Spleen (tissue), 11 donors: ENCODE data around the gene FAM89A. TPM values are rescaled to one million over a fixed set of nuclear protein-coding genes. Genes with fewer than 3 reads are reported as not detected.
"Not testable (repeated sequence)": the region's sequence is repeated elsewhere in the genome, so short reads cannot be mapped to it uniquely, and the experiment has no call there.

Experiments used
- DNase-seq: peaks from one replicate; pipeline ENCODE4 v3.0.0-alpha.2; 2020
- H3K27ac ChIP-seq, 8 donors: fragments of 200-600 bp; sonication (generic) in 7 of 8; 1 replicate in 4 of 8; 2 replicates in 4 of 8; pipeline versions ENCODE4 v1.5.0 to v1.8.0; 2016 to 2021; ENCODE audit warnings: inconsistent platforms in 4 of 8, mild to moderate bottlenecking in 4 of 8, moderate library complexity in 1 of 8
- H3K27me3 ChIP-seq, 7 donors: fragments of 200-600 bp; sonication (generic) in 6 of 7; replicated peaks in 1 of 7; 1 replicate in 4 of 7; 2 replicates in 3 of 7; pipeline versions ENCODE4 v1.5.0 to v1.8.0; 2016 to 2021; ENCODE audit warnings: inconsistent platforms in 3 of 7, mild to moderate bottlenecking in 1 of 7
- H3K36me3 ChIP-seq, 6 donors: fragments of 200-600 bp; sonication (generic) in 5 of 6; 1 replicate in 4 of 6; 2 replicates in 2 of 6; pipeline versions ENCODE4 v1.5.0 to v1.8.0; 2016 to 2021; ENCODE audit warnings: inconsistent platforms in 2 of 6
- H3K4me1 ChIP-seq, 6 donors: fragments of 200-600 bp; sonication (generic) in 5 of 6; 1 replicate in 3 of 6; 2 replicates in 3 of 6; pipeline versions ENCODE4 v1.5.0 to v1.8.0; 2016 to 2021; ENCODE audit warnings: inconsistent platforms in 3 of 6
- H3K4me3 ChIP-seq, 8 donors: fragments of 200-600 bp; sonication (generic) in 7 of 8; 1 replicate in 4 of 8; 2 replicates in 4 of 8; pipeline versions ENCODE4 v1.5.0 to v1.8.0; 2016 to 2021; ENCODE audit warnings: inconsistent platforms in 4 of 8, mild to moderate bottlenecking in 4 of 8, moderate library complexity in 2 of 8
- H3K9me3 ChIP-seq, 8 donors: fragments of 200-600 bp; sonication (generic) in 7 of 8; 1 replicate in 4 of 8; 2 replicates in 4 of 8; pipeline versions ENCODE4 v1.5.0 to v1.8.0; 2016 to 2021; ENCODE audit warnings: inconsistent platforms in 4 of 8
- POLR2A ChIP-seq, 3 donors: fragments of 450-650 bp; IDR thresholded peaks; one replicate each; pipeline ENCODE4 v1.5.1; 2017; ENCODE audit warnings: antibody characterized with exemption in 3 of 3, mild to moderate bottlenecking in 1 of 3
- POLR2AphosphoS5 ChIP-seq, 3 donors: sonication (generic); formaldehyde crosslinking; IDR thresholded peaks; one replicate each; pipeline ENCODE4 v1.5.1; 2017; ENCODE audit warnings: antibody characterized with exemption in 3 of 3
- WGBS, 5 donors: extraction: QIAGEN DNeasy Blood & Tissue Kit in 3 of 5; methylation state at CpG; one replicate each; pipeline versions ENCODE4 v1.1.5 to v1.1.7; 2013 to 2018; 5-methylcytosine and 5-hydroxymethylcytosine counted together
- intact Hi-C: fragments of 100-400 bp; cut with DNase I; formaldehyde crosslinking; loops from one replicate; pipeline ENCODE4 v1.15.0; 2023; ENCODE audit warnings: low total_unique reads
- polyA plus RNA-seq, 3 donors: library from polyadenylated mRNA; stranded (reverse); fragments of 200-250 nt; gene quantifications; one replicate each; pipeline ENCODE4 v1.2.1, GENCODE V29; 2013
- total RNA-seq, 7 donors: library from RNA; depleted of rRNA in 3 of 7; stranded (reverse); fragments of >200 nt in 3 of 7; fragmentation: NEBNext Ultra II Directional in 4 of 7; extraction: Animal tissue kit (Norgen Biotek cat#: 25700) in 4 of 7; gene quantifications; one replicate each; pipeline versions ENCODE4 v1.1.0 to v1.2.1, GENCODE V29; 2016 to 2021
- TF ChIP-seq, protein P1 (sequence below), 11 experiments: fragments of 200-600 bp in 7 of 11; fragments of 450-650 bp in 4 of 11; sonication (generic) in 4 of 11; IDR thresholded peaks in 8 of 11; conservative IDR thresholded peaks in 3 of 11; 1 replicate in 7 of 11; 2 replicates in 4 of 11; pipeline versions ENCODE4 v1.4.0 to v1.8.0; 2016 to 2021; ENCODE audit warnings: antibody characterized with exemption in 11 of 11, inconsistent platforms in 4 of 11, mild to moderate bottlenecking in 1 of 11
- donor health status: healthy with polysubstance abuse.
- donor health status: DM: no; HTN: no; CAD: no; lungs with moderate emphysema.
- donor health status: DM: no; HTN: no; CAD: no.
- donor health status: Bipolar disorder and iron deficiency.
- donor health status: healthy.
- donor health status: DM: no; HTN: no; CAD: no.
- donor health status: DM: yes; HTN: yes; CAD: no.

Gene FAM89A
- total and polyA plus RNA-seq, 10 donors = 9.8 to 54.8 (median 34.8) TPM

GRCh38 chr1:231035799-231036198, 4.3 kb downstream of the FAM89A start:
- Histone ChIP-seq H3K27me3 (peaks cover 0 to 19% (median 0%) of the 10 kb centered on the region in 7 donors), H3K9me3 (no peaks in the 10 kb centered on the region), H3K27ac (peak overlapping the region in 2 of 8 donors; percentile 36 to 50), H3K4me3 (no peak overlapping the region), H3K4me1 (peaks cover 19 to 83% (median 45%) of the 10 kb centered on the region in 6 donors), H3K36me3 (no peaks in the 10 kb centered on the region)
- DNase-seq = no peak
- WGBS, 5 donors = 90 to 100% (median 97%) methylated on average over 1 of the region's 1 CpG
- TF ChIP-seq POLR2AphosphoS5 (IDR thresholded peaks at IDR 0.05) (no peak), POLR2A (IDR thresholded peaks at IDR 0.05) (no peak)
- TF ChIP-seq, protein P1, sequence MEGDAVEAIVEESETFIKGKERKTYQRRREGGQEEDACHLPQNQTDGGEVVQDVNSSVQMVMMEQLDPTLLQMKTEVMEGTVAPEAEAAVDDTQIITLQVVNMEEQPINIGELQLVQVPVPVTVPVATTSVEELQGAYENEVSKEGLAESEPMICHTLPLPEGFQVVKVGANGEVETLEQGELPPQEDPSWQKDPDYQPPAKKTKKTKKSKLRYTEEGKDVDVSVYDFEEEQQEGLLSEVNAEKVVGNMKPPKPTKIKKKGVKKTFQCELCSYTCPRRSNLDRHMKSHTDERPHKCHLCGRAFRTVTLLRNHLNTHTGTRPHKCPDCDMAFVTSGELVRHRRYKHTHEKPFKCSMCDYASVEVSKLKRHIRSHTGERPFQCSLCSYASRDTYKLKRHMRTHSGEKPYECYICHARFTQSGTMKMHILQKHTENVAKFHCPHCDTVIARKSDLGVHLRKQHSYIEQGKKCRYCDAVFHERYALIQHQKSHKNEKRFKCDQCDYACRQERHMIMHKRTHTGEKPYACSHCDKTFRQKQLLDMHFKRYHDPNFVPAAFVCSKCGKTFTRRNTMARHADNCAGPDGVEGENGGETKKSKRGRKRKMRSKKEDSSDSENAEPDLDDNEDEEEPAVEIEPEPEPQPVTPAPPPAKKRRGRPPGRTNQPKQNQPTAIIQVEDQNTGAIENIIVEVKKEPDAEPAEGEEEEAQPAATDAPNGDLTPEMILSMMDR (IDR thresholded peaks at IDR 0.05 in 8 of 11, conservative IDR thresholded peaks at IDR 0.05 in 3 of 11) = no peak
- intact Hi-C loops = loop anchor here (5.0 kb wide), 1 partner anchor 58 kb away; the partner anchor contains the start of genes ARV1 and TTC13

- Histone ChIP-seq H3K4me1 (peaks cover 19 to 80% (median 40%) of the 10 kb centered on the region in 6 donors), H3K36me3 (peaks cover 0 to 1% (median 0%) of the 10 kb centered on the region in 6 donors), H3K4me3 (no peak overlapping the region), H3K27ac (no peak overlapping the region), H3K9me3 (no peaks in the 10 kb centered on the region), H3K27me3 (no peaks in the 10 kb centered on the region)
- 16 to 26% (median 23%) methylated on average over 6 to 7 of the region's 7 CpGs for WGBS, 5 donors
- intact Hi-C loops = no loop called here
- no peak for DNase-seq
- TF ChIP-seq POLR2AphosphoS5 (IDR thresholded peaks at IDR 0.05) (no peak), POLR2A (IDR thresholded peaks at IDR 0.05) (no peak)
- TF ChIP-seq, protein P1 (IDR thresholded peaks at IDR 0.05 in 8 of 11, conservative IDR thresholded peaks at IDR 0.05 in 3 of 11) = no peak
Observed at GRCh38 chr1:231032963-231033362, 7.1 kb downstream of the FAM89A start.

DNA sequence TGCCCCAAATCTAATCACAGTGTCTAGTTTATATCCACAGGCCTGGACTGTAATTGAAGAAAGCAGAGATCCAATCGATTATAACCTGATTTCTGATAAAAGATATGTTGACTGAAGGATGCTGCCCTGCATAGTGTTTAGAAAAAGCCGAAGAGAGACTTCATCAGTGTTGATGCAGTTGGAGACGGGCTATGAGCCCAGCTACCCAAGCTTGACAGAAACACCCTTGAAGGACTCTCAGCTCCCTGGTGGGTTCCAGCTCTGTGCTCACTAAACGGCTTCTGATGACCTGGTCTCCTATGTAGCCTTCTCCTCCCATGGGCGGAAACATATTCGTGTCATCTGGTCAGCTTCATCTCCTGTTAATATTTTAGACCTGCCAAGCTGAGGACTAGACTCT, 10.2 kb downstream of the FAM89A start:
- no peaks in the 10 kb centered on the region for H3K27me3 ChIP-seq
- no peak overlapping the region for H3K27ac ChIP-seq
- H3K9me3 ChIP-seq = no peaks in the 10 kb centered on the region
- intact Hi-C loops = no loop called here
- TF ChIP-seq, protein P1 (IDR thresholded peaks at IDR 0.05 in 8 of 11, conservative IDR thresholded peaks at IDR 0.05 in 3 of 11) = no peak
- TF ChIP-seq POLR2A (IDR thresholded peaks at IDR 0.05) = no peak
- no peak for TF ChIP-seq POLR2AphosphoS5 (IDR thresholded peaks at IDR 0.05)
- DNase-seq = no peak
- 85 to 93% (median 93%) methylated on average over 6 of the region's 6 CpGs for WGBS, 5 donors
- H3K4me3 ChIP-seq = no peak overlapping the region
- H3K36me3 ChIP-seq = peaks cover 0 to 10% (median 0%) of the 10 kb centered on the region in 6 donors
- H3K4me1 ChIP-seq = peaks cover 7 to 54% (median 17%) of the 10 kb centered on the region in 6 donors

GRCh38 chr1:231029247-231029646, 10.8 kb downstream of the FAM89A start:
- Histone ChIP-seq H3K27ac (peak overlapping the region in 5 of 8 donors; percentile 22 to 56 (median 40)), H3K4me1 (peaks cover 7 to 54% (median 17%) of the 10 kb centered on the region in 6 donors), H3K36me3 (peaks cover 0 to 10% (median 0%) of the 10 kb centered on the region in 6 donors)
- WGBS, 5 donors = 87 to 100% (median 91%) methylated on average over 4 of the region's 4 CpGs
- DNase-seq, H3K27me3 ChIP-seq, H3K4me3 ChIP-seq, intact Hi-C loops, H3K9me3 ChIP-seq: not testable (repeated sequence)
